Right atrium auricular region (tissue), 2 donors: ENCODE measurements around the gene IFT122. TPM values are rescaled to one million over a fixed set of nuclear protein-coding genes. Genes with fewer than 3 reads are reported as not detected.

ENCODE experiments used
- DNase-seq: peaks from one replicate; pipeline ENCODE4 v3.0.0-alpha.2; 2019; ENCODE audit warnings: low spot score
- H3K27ac ChIP-seq, 2 donors: fragments of 200-600 bp; sonication (generic); 1 replicate in 1 of 2; 2 replicates in 1 of 2; pipeline ENCODE4 v1.5.1; 2016 to 2019
- H3K27me3 ChIP-seq, 2 donors: fragments of 200-600 bp; sonication (generic); one replicate each; pipeline versions ENCODE4 v1.5.1 to v1.6.0; 2017 to 2019
- H3K36me3 ChIP-seq: fragments of 200-600 bp; sonication (generic); one replicate; pipeline ENCODE4 v1.5.1; 2016
- H3K4me1 ChIP-seq, 2 donors: fragments of 200-600 bp; sonication (generic); one replicate each; pipeline versions ENCODE4 v1.5.1 to v1.6.0; 2017 to 2019
- H3K4me3 ChIP-seq, 2 donors: fragments of 200-600 bp; sonication (generic); 1 replicate in 1 of 2; 2 replicates in 1 of 2; pipeline ENCODE4 v1.5.1; 2017 to 2019; ENCODE audit warnings: mild to moderate bottlenecking in 1 of 2, moderate library complexity in 1 of 2
- H3K9me3 ChIP-seq, 2 donors: fragments of 200-600 bp; sonication (generic); one replicate each; pipeline ENCODE4 v1.5.1; 2019
- total RNA-seq, 2 donors: library from RNA; depleted of rRNA; stranded (reverse); fragments of >200 nt; gene quantifications; one replicate each; pipeline ENCODE4 v1.1.0, GENCODE V29; 2016
- TF ChIP-seq, protein P1 (sequence below), 2 donors: fragments of 200-600 bp; sonication (generic); IDR thresholded peaks; one replicate each; pipeline ENCODE4 v1.5.1; 2019; ENCODE audit warnings: antibody characterized with exemption in 2 of 2

The IFT122 gene
- total RNA-seq, 2 donors from 2014 or later, result 18.5 to 36.9 TPM

DNA sequence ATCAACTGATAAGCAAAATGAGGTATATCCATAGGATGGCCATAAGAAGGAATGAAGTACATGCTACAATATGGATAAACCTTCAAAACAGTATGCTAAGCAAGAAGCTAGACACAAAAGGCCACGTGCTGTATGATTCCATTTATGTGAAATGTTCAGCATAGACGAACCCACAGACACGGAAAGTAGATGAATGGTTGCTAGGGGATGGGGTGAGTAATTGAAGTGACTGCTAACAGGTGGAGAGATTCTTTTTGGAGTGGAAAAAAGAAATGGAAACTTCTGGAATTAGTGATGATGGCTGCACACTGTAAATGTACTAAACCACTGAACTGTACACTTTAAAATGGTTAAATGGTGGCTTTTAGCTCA, 11.0 kb upstream of the IFT122 start:
- no peaks in the 10 kb centered on the region for H3K9me3 ChIP-seq
- H3K4me1 ChIP-seq, result peaks cover 0 to 15% of the 10 kb centered on the region in 2 donors
- H3K36me3 ChIP-seq, result peaks cover 37% of the 10 kb centered on the region
- no peak for DNase-seq
- H3K27ac ChIP-seq, result peak overlapping the region; percentile 62 to 69
- H3K27me3 ChIP-seq, result no peaks in the 10 kb centered on the region
- peak overlapping the region in 1 of 2 donors; percentile 50 for H3K4me3 ChIP-seq
- TF ChIP-seq, protein P1, sequence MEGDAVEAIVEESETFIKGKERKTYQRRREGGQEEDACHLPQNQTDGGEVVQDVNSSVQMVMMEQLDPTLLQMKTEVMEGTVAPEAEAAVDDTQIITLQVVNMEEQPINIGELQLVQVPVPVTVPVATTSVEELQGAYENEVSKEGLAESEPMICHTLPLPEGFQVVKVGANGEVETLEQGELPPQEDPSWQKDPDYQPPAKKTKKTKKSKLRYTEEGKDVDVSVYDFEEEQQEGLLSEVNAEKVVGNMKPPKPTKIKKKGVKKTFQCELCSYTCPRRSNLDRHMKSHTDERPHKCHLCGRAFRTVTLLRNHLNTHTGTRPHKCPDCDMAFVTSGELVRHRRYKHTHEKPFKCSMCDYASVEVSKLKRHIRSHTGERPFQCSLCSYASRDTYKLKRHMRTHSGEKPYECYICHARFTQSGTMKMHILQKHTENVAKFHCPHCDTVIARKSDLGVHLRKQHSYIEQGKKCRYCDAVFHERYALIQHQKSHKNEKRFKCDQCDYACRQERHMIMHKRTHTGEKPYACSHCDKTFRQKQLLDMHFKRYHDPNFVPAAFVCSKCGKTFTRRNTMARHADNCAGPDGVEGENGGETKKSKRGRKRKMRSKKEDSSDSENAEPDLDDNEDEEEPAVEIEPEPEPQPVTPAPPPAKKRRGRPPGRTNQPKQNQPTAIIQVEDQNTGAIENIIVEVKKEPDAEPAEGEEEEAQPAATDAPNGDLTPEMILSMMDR (IDR thresholded peaks at IDR 0.05), result no peak

DNA sequence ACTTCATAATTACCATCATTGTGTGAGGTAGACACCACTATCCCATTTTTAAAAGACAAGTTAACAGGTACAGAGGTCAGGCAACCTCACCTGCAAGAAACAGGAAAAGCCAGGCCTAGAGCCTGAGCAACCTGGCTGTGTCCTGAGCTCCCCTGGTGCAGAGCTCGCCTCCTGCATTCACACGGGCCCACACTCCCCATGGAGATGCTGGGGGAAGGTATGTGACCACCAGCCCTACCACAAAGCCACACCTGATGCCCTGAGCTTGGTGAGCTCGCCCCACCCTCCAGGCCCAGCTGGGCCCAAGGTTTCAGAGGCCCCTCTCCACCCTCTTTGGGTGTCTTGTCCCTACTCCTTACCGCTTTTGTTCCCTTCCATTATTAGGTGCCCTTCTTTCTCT, 10.4 kb upstream of the IFT122 start:
- H3K4me1 ChIP-seq, result peaks cover 0 to 18% of the 10 kb centered on the region in 2 donors
- no peak for DNase-seq
- TF ChIP-seq, protein P1 (IDR thresholded peaks at IDR 0.05), result no peak
- H3K36me3 ChIP-seq, result peaks cover 37% of the 10 kb centered on the region
- no peaks in the 10 kb centered on the region for H3K9me3 ChIP-seq
- no peaks in the 10 kb centered on the region for H3K27me3 ChIP-seq
- H3K27ac ChIP-seq, result peak overlapping the region in 1 of 2 donors; percentile 69
- no peak overlapping the region for H3K4me3 ChIP-seq

DNA sequence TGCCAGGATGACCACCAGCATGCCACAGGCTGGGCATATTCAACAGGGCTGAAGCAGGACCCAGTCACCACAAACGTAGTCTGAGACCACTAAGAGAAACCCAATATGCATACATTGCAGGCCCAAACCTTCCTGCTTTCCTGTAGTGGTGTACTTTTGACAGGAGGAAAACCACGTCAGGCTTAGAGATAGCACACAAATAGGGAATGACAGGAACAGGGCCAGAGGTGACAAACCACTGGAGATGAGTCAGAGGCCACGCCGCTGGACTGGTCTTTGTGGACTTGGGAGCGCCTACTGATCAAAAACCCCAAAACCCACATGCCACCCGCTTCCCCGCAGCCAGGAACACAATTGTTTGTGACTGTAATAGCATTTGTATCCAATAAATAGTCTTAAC, 8.0 kb upstream of the IFT122 start:
- Histone ChIP-seq H3K36me3 (peaks cover 56% of the 10 kb centered on the region), H3K4me3 (no peak overlapping the region), H3K27ac (no peak overlapping the region), H3K27me3 (no peaks in the 10 kb centered on the region), H3K9me3 (no peaks in the 10 kb centered on the region), H3K4me1 (peaks cover 0 to 27% of the 10 kb centered on the region in 2 donors)
- TF ChIP-seq, protein P1 (IDR thresholded peaks at IDR 0.05), result no peak
- DNase-seq, result no peak

DNA sequence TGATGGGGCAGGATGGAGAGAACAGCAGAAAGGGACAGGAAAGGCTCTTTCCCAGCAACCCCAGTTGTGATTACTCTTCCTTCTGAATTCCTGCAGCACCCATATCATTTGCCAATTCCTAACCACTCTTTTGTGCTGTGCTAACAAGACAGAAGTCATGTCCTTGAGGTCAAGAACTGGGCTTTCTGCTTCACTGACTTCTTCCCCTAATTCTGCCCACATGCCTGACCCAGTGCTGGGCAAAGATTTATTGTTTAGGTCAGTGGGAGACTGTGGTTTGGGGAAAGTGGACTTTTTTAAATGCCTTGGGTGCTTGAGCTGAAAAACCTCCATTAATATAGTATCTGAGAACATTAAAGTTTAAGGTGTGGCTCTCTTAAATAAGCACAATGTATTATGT, 7.4 kb upstream of the IFT122 start:
- no peak for DNase-seq
- TF ChIP-seq, protein P1 (IDR thresholded peaks at IDR 0.05), result no peak
- Histone ChIP-seq H3K9me3 (no peaks in the 10 kb centered on the region), H3K36me3 (peaks cover 61% of the 10 kb centered on the region), H3K27ac (no peak overlapping the region), H3K4me1 (peaks cover 0 to 28% of the 10 kb centered on the region in 2 donors), H3K27me3 (no peaks in the 10 kb centered on the region), H3K4me3 (no peak overlapping the region)

DNA sequence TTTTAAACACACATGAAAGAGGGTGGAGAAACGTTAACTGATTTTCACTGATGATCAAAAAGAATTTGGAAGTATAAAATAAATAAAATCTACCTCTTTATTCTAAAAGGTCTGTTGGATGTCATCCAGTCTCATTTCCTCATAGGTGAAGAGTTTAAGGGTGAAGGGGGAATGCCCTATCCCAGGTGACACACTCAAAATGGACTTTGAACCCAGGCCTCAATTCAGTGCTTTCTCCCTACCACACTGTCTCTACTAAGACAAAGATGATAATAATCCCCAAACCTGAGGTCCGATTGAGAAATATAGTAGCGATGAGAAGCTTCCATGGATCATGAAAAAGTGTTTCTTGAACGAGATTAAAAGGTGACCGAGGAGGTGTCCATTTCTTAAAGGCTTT, 6.5 kb upstream of the IFT122 start:
- Histone ChIP-seq H3K4me1 (peaks cover 0 to 31% of the 10 kb centered on the region in 2 donors), H3K4me3 (no peak overlapping the region), H3K27me3 (no peaks in the 10 kb centered on the region), H3K9me3 (no peaks in the 10 kb centered on the region), H3K27ac (no peak overlapping the region), H3K36me3 (peaks cover 62% of the 10 kb centered on the region)
- TF ChIP-seq, protein P1 (IDR thresholded peaks at IDR 0.05), result no peak
- no peak for DNase-seq

DNA sequence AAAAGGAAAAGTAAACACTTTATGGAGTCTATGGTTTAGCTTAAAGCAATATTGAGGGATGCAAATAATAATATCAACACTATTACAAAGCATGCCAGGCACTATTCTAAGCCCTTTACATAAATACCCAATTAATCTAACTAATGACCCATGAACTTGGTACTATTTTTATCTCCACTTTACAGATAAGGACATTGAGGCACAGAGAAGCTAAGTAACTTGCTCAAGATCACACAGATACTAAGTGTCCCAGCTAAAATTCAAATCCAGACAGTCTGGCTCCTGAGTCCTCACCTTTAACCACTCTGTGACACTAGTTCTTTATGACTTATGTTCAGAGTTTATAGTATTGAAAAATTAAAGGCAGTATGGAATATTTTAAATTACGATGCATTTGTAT, 5.9 kb upstream of the IFT122 start:
- TF ChIP-seq, protein P1 (IDR thresholded peaks at IDR 0.05), result no peak
- peaks cover 62% of the 10 kb centered on the region for H3K36me3 ChIP-seq
- no peak overlapping the region for H3K27ac ChIP-seq
- no peaks in the 10 kb centered on the region for H3K9me3 ChIP-seq
- peaks cover 0 to 30% of the 10 kb centered on the region in 2 donors for H3K4me1 ChIP-seq
- H3K27me3 ChIP-seq, result no peaks in the 10 kb centered on the region
- H3K4me3 ChIP-seq, result no peak overlapping the region
- no peak for DNase-seq
